GM12878 (cell line): ENCODE data around the gene PITPNB. TPM values are rescaled to one million over a fixed set of nuclear protein-coding genes. Genes with fewer than 3 reads are reported as not detected.
A peak's percentile ranks its signal among the peaks of the same experiment; 100 is the strongest.

Experiments
- CBX3 ChIP-seq: fragments of 200-600 bp; sonication (generic); IDR thresholded peaks from 2 replicates; pipeline ENCODE4 v1.6.1; 2016; ENCODE audit warnings: low read depth, borderline replicate concordance
- CHD4 ChIP-seq: fragments of 200-600 bp; sonication (generic); IDR thresholded peaks from 2 replicates; pipeline ENCODE4 v1.6.1; 2016; ENCODE audit warnings: mild to moderate bottlenecking
- EP300 ChIP-seq, 2 experiments: fragments of 150-350 bp in 1 of 2; IDR thresholded peaks; 2 replicates each; pipeline ENCODE4 v1.6.1; 2011 to 2012; ENCODE audit warnings: low read depth in 2 of 2, low read length in 2 of 2, borderline replicate concordance in 1 of 2, improper control_type of control experiment in 1 of 2, inconsistent platforms in 1 of 2; ENCODE audit not compliant: control insufficient read depth in 1 of 2
- ESRRA ChIP-seq: IDR thresholded peaks from 2 replicates; pipeline ENCODE4 v1.6.1; 2012; ENCODE audit warnings: mild to moderate bottlenecking, low read length, improper control_type of control experiment
- FOS ChIP-seq: IDR thresholded peaks from 3 replicates; pipeline ENCODE4 v1.6.1; 2011; ENCODE audit warnings: borderline replicate concordance; ENCODE audit not compliant: insufficient read length; ENCODE audit errors: extremely low read depth
- FOXM1 ChIP-seq: IDR thresholded peaks from 2 replicates; pipeline ENCODE4 v1.6.1; 2012; ENCODE audit warnings: low read depth, mild to moderate bottlenecking, inconsistent platforms, low read length, moderate library complexity
- KDM1A ChIP-seq: fragments of 200-600 bp; sonication (generic); IDR thresholded peaks from 2 replicates; pipeline ENCODE4 v1.6.1; 2016; ENCODE audit warnings: borderline replicate concordance
- POLR2AphosphoS5 ChIP-seq: IDR thresholded peaks from 2 replicates; pipeline ENCODE4 v1.6.1; 2011; ENCODE audit warnings: mild to moderate bottlenecking, low read length, inconsistent platforms
- RB1 ChIP-seq: fragments of 450-650 bp; formaldehyde crosslinking; IDR thresholded peaks from 2 replicates; pipeline ENCODE4 v1.6.1; 2017; ENCODE audit warnings: mild to moderate bottlenecking, borderline replicate concordance
- SIN3A ChIP-seq: IDR thresholded peaks from 2 replicates; pipeline ENCODE4 v1.6.1; 2012; ENCODE audit warnings: low read depth, low read length, improper control_type of control experiment
- SRF ChIP-seq, 2 experiments: IDR thresholded peaks; 2 replicates each; pipeline ENCODE4 v1.6.1; 2011; ENCODE audit warnings: low read depth in 2 of 2, low read length in 2 of 2, mild to moderate bottlenecking in 1 of 2, moderate library complexity in 1 of 2
- TCF3 ChIP-seq: IDR thresholded peaks from 2 replicates; pipeline ENCODE4 v1.6.1; 2012; ENCODE audit warnings: low read depth, mild to moderate bottlenecking, low read length, borderline replicate concordance; ENCODE audit not compliant: insufficient read depth
- ZNF384 ChIP-seq: IDR thresholded peaks from 2 replicates; pipeline ENCODE4 v1.6.1; 2012; ENCODE audit warnings: low read depth, mild to moderate bottlenecking, low read length, improper control_type of control experiment, borderline replicate concordance
- polyA plus RNA-seq, 11 experiments: library from polyadenylated mRNA; depleted of rRNA in 4 of 11; unstranded in 6 of 11; stranded (reverse) in 5 of 11; fragments of >200 nt; fragmentation: Nextera tagmentation in 4 of 11; fragmentation: Illumina TruSeq in 1 of 11; extraction: Ambion mirVana in 4 of 11; extraction: Trizol in 1 of 11; gene quantifications; 1 replicate in 1 of 11; 2 replicates in 10 of 11; pipeline versions ENCODE4 v1.2.1 to v1.2.3, GENCODE V29; 2011 to 2016; ENCODE audit warnings: inconsistent platforms in 2 of 11, missing spikeins in 2 of 11, low read depth in 1 of 11
- total RNA-seq, 4 experiments: library from RNA; depleted of rRNA in 3 of 4; stranded (reverse); fragments of >200 nt in 3 of 4; fragmentation: Illumina TruSeq in 1 of 4; extraction: Trizol in 1 of 4; gene quantifications; 2 replicates each; pipeline versions ENCODE4 v1.2.1 to v1.2.3, GENCODE V29; 2013 to 2021
- TF ChIP-seq, protein P1 (sequence below): IDR thresholded peaks from 2 replicates; pipeline ENCODE4 v1.6.1; 2012; ENCODE audit warnings: low read depth, low read length, improper control_type of control experiment

PITPNB gene
- total and polyA plus RNA-seq, 10 of the 15 experiments (the other 5 are each of a cell fraction or from before 2014, with no cell fraction given) = 19.7 to 116 (median 64.9) TPM

GRCh38 chr22:27918341-27919221 lies 475 bp downstream of the PITPNB start (continued):
- TF ChIP-seq ESRRA = no peak
- peak; percentile 72 for TF ChIP-seq POLR2AphosphoS5
- no peak for TF ChIP-seq FOXM1
- TF ChIP-seq SIN3A = 0 out of 2 replicates have a peak, but pooled peaks have one; percentile 81
- no peak for TF ChIP-seq FOS
- TF ChIP-seq SRF (IDR thresholded peaks at IDR 0.05; ENCODE audit: low read depth in 2 of 2, low read length in 2 of 2) = no peak
- no peak for TF ChIP-seq KDM1A
- TF ChIP-seq CBX3 = no peak
- TF ChIP-seq RB1 = no peak
- TF ChIP-seq, protein P1, sequence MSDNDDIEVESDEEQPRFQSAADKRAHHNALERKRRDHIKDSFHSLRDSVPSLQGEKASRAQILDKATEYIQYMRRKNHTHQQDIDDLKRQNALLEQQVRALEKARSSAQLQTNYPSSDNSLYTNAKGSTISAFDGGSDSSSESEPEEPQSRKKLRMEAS = peak; percentile 47; the same call in 1 of the 2 replicates
- TF ChIP-seq TCF3 = 0 out of 2 replicates have a peak, but pooled peaks have one; percentile 14
- no peak for TF ChIP-seq ZNF384
- no peak for TF ChIP-seq EP300 (IDR thresholded peaks at IDR 0.05; ENCODE audit: borderline replicate concordance in 1 of 2, control insufficient read depth in 1 of 2, low read depth in 2 of 2, low read length in 2 of 2)
- TF ChIP-seq CHD4 = no peak
